KMS-11 (cell line): Measurements from ENCODE around the gene SNIP1.

Experiments
- H2AFZ ChIP-seq: fragments of 200-600 bp; sonication (generic); 2 replicates; pipeline ENCODE4 v1.6.1; 2016; ENCODE audit warnings: antibody characterized with exemption, mixed run types, low read depth
- H3K27ac ChIP-seq: fragments of 200-600 bp; sonication (generic); 2 replicates; pipeline ENCODE4 v1.6.1; 2016; ENCODE audit warnings: mild to moderate bottlenecking, mixed run types
- H3K27me3 ChIP-seq: fragments of 200-600 bp; sonication (generic); 2 replicates; pipeline ENCODE4 v1.6.1; 2017; ENCODE audit warnings: mild to moderate bottlenecking, low read depth, mixed run types, moderate library complexity; ENCODE audit not compliant: insufficient read depth
- H3K36me3 ChIP-seq: fragments of 200-600 bp; sonication (generic); 2 replicates; pipeline ENCODE4 v1.6.1; 2017; ENCODE audit warnings: mild to moderate bottlenecking, mixed run types; ENCODE audit not compliant: insufficient read depth
- H3K4me1 ChIP-seq: fragments of 200-600 bp; sonication (generic); 2 replicates; pipeline ENCODE4 v1.6.1; 2016; ENCODE audit warnings: mild to moderate bottlenecking, low read depth, mixed run types; ENCODE audit not compliant: poor library complexity, severe bottlenecking
- H3K4me2 ChIP-seq: fragments of 200-600 bp; sonication (generic); 2 replicates; pipeline ENCODE4 v1.7.0; 2016; ENCODE audit warnings: mild to moderate bottlenecking, mixed run types
- H3K4me3 ChIP-seq: fragments of 200-600 bp; sonication (generic); IDR thresholded peaks from 2 replicates; pipeline ENCODE4 v1.6.1; 2017; ENCODE audit warnings: low read depth, low read length, mixed read lengths; ENCODE audit not compliant: insufficient read depth
- H3K79me2 ChIP-seq: fragments of 200-600 bp; sonication (generic); 2 replicates; pipeline ENCODE4 v1.6.1; 2016; ENCODE audit warnings: low read depth, mixed run types; ENCODE audit not compliant: insufficient read depth
- H3K9ac ChIP-seq: fragments of 200-600 bp; sonication (generic); 2 replicates; pipeline ENCODE4 v1.6.1; 2016; ENCODE audit warnings: mild to moderate bottlenecking, mixed run types
- H4K20me1 ChIP-seq: fragments of 200-600 bp; sonication (generic); 2 replicates; pipeline ENCODE4 v1.6.1; 2016; ENCODE audit warnings: mild to moderate bottlenecking, mixed run types; ENCODE audit not compliant: insufficient read depth
- TF ChIP-seq, protein P1 (sequence below): fragments of 200-600 bp; sonication (generic); conservative IDR thresholded peaks from 2 replicates; pipeline ENCODE4 v1.6.1; 2017; ENCODE audit warnings: low read depth, mild to moderate bottlenecking, antibody characterized with exemption, low read length, moderate library complexity, mixed read lengths

Gene SNIP1, protein sequence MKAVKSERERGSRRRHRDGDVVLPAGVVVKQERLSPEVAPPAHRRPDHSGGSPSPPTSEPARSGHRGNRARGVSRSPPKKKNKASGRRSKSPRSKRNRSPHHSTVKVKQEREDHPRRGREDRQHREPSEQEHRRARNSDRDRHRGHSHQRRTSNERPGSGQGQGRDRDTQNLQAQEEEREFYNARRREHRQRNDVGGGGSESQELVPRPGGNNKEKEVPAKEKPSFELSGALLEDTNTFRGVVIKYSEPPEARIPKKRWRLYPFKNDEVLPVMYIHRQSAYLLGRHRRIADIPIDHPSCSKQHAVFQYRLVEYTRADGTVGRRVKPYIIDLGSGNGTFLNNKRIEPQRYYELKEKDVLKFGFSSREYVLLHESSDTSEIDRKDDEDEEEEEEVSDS

DNA sequence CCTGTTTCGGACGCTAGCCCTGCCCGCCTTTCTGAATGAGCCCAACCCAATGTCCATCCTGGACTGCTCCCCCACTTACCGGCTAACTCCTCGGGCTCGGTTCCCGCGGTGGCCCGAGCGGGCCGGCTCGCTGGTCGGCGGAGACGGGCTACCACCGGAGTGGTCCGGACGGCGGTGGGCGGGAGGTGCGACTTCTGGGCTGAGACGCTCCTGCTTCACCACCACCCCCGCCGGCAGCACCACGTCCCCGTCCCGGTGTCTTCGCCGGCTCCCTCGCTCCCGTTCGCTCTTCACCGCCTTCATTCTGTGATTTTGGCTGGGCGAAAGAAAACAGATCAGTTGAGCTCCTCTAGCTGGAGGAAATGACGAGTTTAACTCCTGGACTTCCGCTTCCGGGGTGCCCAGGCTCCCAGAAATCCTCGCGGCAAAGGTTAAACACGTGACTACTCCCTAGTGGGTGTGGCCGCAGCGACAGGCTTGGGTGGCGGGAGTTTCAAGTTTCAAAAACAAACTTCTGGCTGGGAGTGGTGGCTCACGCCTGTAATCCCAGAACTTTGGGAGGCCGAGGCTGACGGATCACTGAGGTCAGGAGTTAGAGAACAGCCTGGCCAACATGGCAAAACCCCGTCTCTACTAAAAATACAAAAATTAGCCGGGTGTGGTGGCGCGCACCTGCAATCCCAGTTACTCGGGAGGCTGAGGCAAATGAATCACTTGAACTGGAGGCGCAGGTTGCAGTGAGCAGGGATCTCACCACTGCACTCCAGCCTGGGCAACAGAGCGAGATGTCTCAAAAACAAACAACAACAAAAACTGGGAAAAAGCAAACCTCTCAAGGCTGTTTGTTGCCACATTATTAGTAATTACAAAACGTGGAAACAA lies at the start of gene SNIP1:
Gene SNIP1, minus strand, starts transcription at position 367 of the 882 bp plus-strand sequence. Its CDS starts 64 bp downstream, at position 303.
- TF ChIP-seq, protein P1, sequence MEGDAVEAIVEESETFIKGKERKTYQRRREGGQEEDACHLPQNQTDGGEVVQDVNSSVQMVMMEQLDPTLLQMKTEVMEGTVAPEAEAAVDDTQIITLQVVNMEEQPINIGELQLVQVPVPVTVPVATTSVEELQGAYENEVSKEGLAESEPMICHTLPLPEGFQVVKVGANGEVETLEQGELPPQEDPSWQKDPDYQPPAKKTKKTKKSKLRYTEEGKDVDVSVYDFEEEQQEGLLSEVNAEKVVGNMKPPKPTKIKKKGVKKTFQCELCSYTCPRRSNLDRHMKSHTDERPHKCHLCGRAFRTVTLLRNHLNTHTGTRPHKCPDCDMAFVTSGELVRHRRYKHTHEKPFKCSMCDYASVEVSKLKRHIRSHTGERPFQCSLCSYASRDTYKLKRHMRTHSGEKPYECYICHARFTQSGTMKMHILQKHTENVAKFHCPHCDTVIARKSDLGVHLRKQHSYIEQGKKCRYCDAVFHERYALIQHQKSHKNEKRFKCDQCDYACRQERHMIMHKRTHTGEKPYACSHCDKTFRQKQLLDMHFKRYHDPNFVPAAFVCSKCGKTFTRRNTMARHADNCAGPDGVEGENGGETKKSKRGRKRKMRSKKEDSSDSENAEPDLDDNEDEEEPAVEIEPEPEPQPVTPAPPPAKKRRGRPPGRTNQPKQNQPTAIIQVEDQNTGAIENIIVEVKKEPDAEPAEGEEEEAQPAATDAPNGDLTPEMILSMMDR, result no peak
- no peaks in the 10 kb centered on the region for H3K36me3 ChIP-seq
- H2AFZ ChIP-seq, result peak within 1 kb of the TSS; percentile 85
- no peaks in the 10 kb centered on the region for H3K27me3 ChIP-seq
- peak within 1 kb of the TSS; percentile 59 for H3K9ac ChIP-seq
- peak within 1 kb of the TSS; percentile 93 for H3K4me2 ChIP-seq
- peak within 1 kb of the TSS; percentile 87 for H3K4me3 ChIP-seq
- peak within 1 kb of the TSS; percentile 47 for H3K27ac ChIP-seq
- H3K4me1 ChIP-seq, result peaks cover 35% of the 10 kb centered on the region
- peaks cover 27% of the 10 kb centered on the region for H3K79me2 ChIP-seq
- no peaks in the 10 kb centered on the region for H4K20me1 ChIP-seq

DNA sequence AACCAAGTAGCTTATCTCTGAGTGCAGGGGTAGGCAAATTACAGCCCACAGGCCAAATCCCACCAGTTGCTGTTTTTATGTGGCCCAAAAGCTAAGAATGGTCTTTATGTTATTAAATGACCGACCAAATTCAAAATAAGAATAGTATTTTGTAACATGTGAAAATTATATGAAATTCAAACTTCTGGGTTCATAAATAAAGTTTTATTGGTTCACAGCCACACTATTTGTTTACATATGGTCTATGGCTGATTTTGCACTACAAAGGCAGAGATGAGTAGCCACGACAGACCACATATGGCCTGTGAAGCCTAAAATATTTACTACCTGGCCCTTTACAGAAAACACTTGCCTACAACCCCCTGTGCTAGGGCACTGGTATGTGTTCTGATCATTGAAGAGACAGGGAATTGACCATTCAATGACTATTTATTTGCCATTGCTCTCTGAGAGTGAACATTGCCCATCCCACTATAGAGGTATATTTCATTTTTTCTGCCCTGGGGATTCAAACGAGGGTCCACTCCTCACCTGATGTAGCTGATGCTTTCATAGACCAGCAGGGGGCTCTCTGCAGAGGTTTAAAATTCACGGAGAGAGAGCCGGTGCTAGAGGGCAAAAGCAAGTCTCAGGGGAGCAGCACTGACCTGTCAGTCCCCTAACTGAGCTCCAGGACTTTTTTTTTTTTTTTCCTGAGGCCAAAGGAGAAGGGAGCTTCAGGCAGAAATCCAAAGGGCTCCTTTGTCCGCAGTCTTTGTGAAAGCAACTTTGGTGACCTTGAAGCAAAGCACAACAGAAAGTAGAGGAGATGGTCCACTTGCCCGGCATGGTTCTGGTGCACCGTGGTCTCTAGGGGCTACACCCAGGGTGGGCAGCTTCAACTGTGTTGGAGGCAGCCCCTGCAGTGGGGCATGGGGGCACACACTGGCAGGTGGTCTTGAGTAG lies 48.9 kb upstream of the SNIP1 start:
- H3K27me3 ChIP-seq, result peaks cover 8% of the 10 kb centered on the region; the same call in 1 of the 2 replicates
- H3K36me3 ChIP-seq, result no peaks in the 10 kb centered on the region
- no peak overlapping the region for H3K9ac ChIP-seq
- TF ChIP-seq, protein P1, result peak; percentile 86
- H3K4me1 ChIP-seq, result no peaks in the 10 kb centered on the region
- H3K4me2 ChIP-seq, result peak overlapping the region; percentile 5; the same call in 1 of the 2 replicates
- H3K27ac ChIP-seq, result no peak overlapping the region
- no peaks in the 10 kb centered on the region for H3K79me2 ChIP-seq
- H3K4me3 ChIP-seq, result no peak overlapping the region
- no peaks in the 10 kb centered on the region for H4K20me1 ChIP-seq
- H2AFZ ChIP-seq, result no peak overlapping the region

DNA sequence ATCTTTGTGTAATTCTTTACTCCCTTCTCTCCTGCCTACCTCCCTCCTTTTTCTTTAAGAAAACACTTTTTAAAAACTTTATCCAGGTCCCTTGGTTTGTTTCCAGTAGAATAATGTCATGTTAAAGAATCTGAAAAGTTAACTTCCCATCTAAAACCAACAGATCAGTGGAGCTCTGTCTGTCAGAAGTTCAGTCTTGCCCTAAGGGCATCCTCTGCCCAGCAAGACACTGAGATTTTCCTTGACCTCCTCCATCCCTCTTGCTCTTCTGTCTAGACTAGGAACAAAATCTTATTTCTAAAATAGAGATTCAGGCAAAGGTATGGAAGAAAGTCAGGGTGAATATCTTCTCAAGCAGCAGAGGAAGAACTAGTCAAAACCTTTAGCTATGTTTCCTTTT lies 47.3 kb upstream of the SNIP1 start:
- Histone ChIP-seq H3K27me3 (no peaks in the 10 kb centered on the region), H3K4me3 (no peak overlapping the region), H3K27ac (no peak overlapping the region), H3K4me1 (no peaks in the 10 kb centered on the region), H3K4me2 (no peak overlapping the region), H3K79me2 (no peaks in the 10 kb centered on the region), H3K36me3 (no peaks in the 10 kb centered on the region), H3K9ac (no peak overlapping the region), H4K20me1 (no peaks in the 10 kb centered on the region), H2AFZ (no peak overlapping the region)
- TF ChIP-seq, protein P1, result no peak

DNA sequence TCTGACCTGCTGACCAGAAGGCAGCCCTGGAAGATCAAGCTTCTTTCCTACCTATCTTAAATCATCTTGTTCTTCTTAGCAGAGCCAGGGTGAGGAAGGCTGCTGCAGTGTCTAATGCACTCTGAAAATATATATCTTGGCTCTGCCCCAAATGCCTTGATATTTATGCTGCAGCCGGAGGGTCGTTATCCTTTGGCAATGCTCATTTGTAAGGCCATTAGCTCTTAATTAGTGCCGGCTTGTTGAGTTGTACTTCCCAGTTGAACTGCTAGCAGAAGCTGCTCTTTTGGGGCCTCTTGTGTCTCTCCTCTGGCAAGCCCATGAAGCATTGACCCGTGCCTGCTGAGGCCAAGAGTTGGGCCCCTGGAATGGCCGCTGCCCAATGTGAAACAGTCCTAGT lies 45.8 kb upstream of the SNIP1 start:
- Histone ChIP-seq H2AFZ (no peak overlapping the region), H3K79me2 (peaks cover 7% of the 10 kb centered on the region), H3K9ac (no peak overlapping the region), H3K4me1 (no peaks in the 10 kb centered on the region), H3K4me2 (no peak overlapping the region), H4K20me1 (no peaks in the 10 kb centered on the region), H3K27me3 (no peaks in the 10 kb centered on the region), H3K36me3 (no peaks in the 10 kb centered on the region), H3K4me3 (no peak overlapping the region), H3K27ac (no peak overlapping the region)
- TF ChIP-seq, protein P1, result no peak
